WERI-Rb-1 (cell line): Measurements from ENCODE around the gene NOBOX.
"Not testable (repeated sequence)": the region's sequence is repeated elsewhere in the genome, so short reads cannot be mapped to it uniquely, and the experiment has no call there.

Experiments
- DNase-seq: peaks from one replicate; pipeline ENCODE4 v3.0.0-alpha.2; 2020
- H3K27ac ChIP-seq: fragments of 250-450 bp; sonication (Bioruptor Pico); 2 replicates; pipeline ENCODE4 v1.5.1; 2020; ENCODE audit warnings: mild to moderate bottlenecking, moderate library complexity
- H3K27me3 ChIP-seq: fragments of 250-450 bp; sonication (Bioruptor Pico); 2 replicates; pipeline ENCODE4 v1.5.1; 2021; ENCODE audit warnings: mild to moderate bottlenecking, low read depth, moderate library complexity; ENCODE audit not compliant: insufficient read depth, severe bottlenecking
- H3K36me3 ChIP-seq: fragments of 250-450 bp; sonication (Bioruptor Pico); 2 replicates; pipeline ENCODE4 v1.5.1; 2020; ENCODE audit warnings: mild to moderate bottlenecking, moderate library complexity
- H3K4me3 ChIP-seq: 2 replicates; pipeline ENCODE4 v1.5.1; 2011; ENCODE audit warnings: low read depth, mild to moderate bottlenecking, control low read depth, low read length
- H3K9me3 ChIP-seq: fragments of 250-450 bp; sonication (Bioruptor Pico); 2 replicates; pipeline ENCODE4 v1.5.1; 2021; ENCODE audit warnings: mild to moderate bottlenecking, moderate library complexity; ENCODE audit not compliant: severe bottlenecking
- CTCF ChIP-seq: IDR thresholded peaks from 2 replicates; pipeline ENCODE4 v1.5.1; 2011; ENCODE audit warnings: low read depth, mild to moderate bottlenecking, control low read depth, inconsistent platforms, low read length

NOBOX gene

GRCh38 chr7:144436500-144436899, 33.0 kb upstream of the NOBOX start:
- H3K4me3 ChIP-seq = no peak overlapping the region
- H3K9me3 ChIP-seq = no peaks in the 10 kb centered on the region
- no peak for TF ChIP-seq CTCF
- H3K27me3 ChIP-seq = no peaks in the 10 kb centered on the region
- no peak overlapping the region for H3K27ac ChIP-seq
- H3K36me3 ChIP-seq = no peaks in the 10 kb centered on the region
- no peak for DNase-seq

GRCh38 chr7:144428431-144428830, 24.9 kb upstream of the NOBOX start:
- H3K9me3 ChIP-seq = peaks cover 11% of the 10 kb centered on the region
- H3K27me3 ChIP-seq = no peaks in the 10 kb centered on the region
- H3K27ac ChIP-seq = no peak overlapping the region
- TF ChIP-seq CTCF = no peak
- H3K4me3 ChIP-seq = no peak overlapping the region
- no peaks in the 10 kb centered on the region for H3K36me3 ChIP-seq
- no peak for DNase-seq

- peaks cover 11% of the 10 kb centered on the region for H3K9me3 ChIP-seq
- DNase-seq, H3K4me3 ChIP-seq, H3K27ac ChIP-seq, H3K36me3 ChIP-seq, H3K27me3 ChIP-seq: not testable (repeated sequence)
These were observed 24.0 kb upstream of the NOBOX start for GRCh38 chr7:144427539-144427938.

- not testable (repeated sequence) for H3K4me3 ChIP-seq, DNase-seq
These were observed 15.4 kb upstream of the NOBOX start for GRCh38 chr7:144418931-144419330.

GRCh38 chr7:144416341-144416740, 12.8 kb upstream of the NOBOX start:
- Histone ChIP-seq H3K27ac (no peak overlapping the region), H3K9me3 (no peaks in the 10 kb centered on the region), H3K4me3 (no peak overlapping the region), H3K36me3 (no peaks in the 10 kb centered on the region), H3K27me3 (no peaks in the 10 kb centered on the region)
- DNase-seq = no peak
- no peak for TF ChIP-seq CTCF

More at GRCh38 chr7:144418931-144419330, 15.4 kb upstream of the NOBOX start:
- not testable (repeated sequence) for H3K9me3 ChIP-seq, H3K27me3 ChIP-seq, H3K27ac ChIP-seq, H3K36me3 ChIP-seq

- Histone ChIP-seq H3K27ac (no peak overlapping the region), H3K36me3 (no peaks in the 10 kb centered on the region), H3K9me3 (no peaks in the 10 kb centered on the region), H3K27me3 (no peaks in the 10 kb centered on the region), H3K4me3 (no peak overlapping the region)
- DNase-seq = no peak
- no peak for TF ChIP-seq CTCF
These were observed 12.4 kb upstream of the NOBOX start for GRCh38 chr7:144415858-144416257.

- DNase-seq = no peak
- no peaks in the 10 kb centered on the region for H3K27me3 ChIP-seq
- TF ChIP-seq CTCF = no peak
- H3K9me3 ChIP-seq = no peaks in the 10 kb centered on the region
- no peak overlapping the region for H3K4me3 ChIP-seq
- H3K36me3 ChIP-seq = no peaks in the 10 kb centered on the region
- H3K27ac ChIP-seq = no peak overlapping the region
These were observed 11.3 kb upstream of the NOBOX start for GRCh38 chr7:144414815-144415214.
